SK-N-SH (cell line): Measurements from ENCODE around the gene NHSL1. TPM values are rescaled to one million over a fixed set of nuclear protein-coding genes. Genes with fewer than 3 reads are reported as not detected.

Experiments
- CTCF ChIA-PET: fragments of 300-600, 350-600 bp; formaldehyde crosslinking; extraction: SDS; loops from one replicate; lab custom pipeline; 2021; lab: Yijun Ruan, JAX
- POLR2A ChIA-PET: fragments of 350-600 bp; sonication (Branson Sonifier 250); formaldehyde crosslinking; extraction: SDS; loops from one replicate; lab custom pipeline; 2020; ENCODE audit warnings: antibody characterized with exemption, inconsistent platforms; lab: Yijun Ruan, JAX
- DNase-seq: peaks from one replicate; pipeline ENCODE4 v3.0.0; 2012
- H2AFZ ChIP-seq: fragments of 200-600 bp; sonication (generic); 2 replicates; pipeline ENCODE4 v1.8.1; 2016; ENCODE audit warnings: antibody characterized with exemption, mild to moderate bottlenecking, low read depth
- H3F3A ChIP-seq: fragments of 200-600 bp; sonication (generic); replicated peaks from 2 replicates; pipeline ENCODE3; 2016; ENCODE audit warnings: antibody characterized with exemption, mild to moderate bottlenecking; ENCODE audit not compliant: insufficient read depth
- H3K27ac ChIP-seq, 2 experiments: fragments of 200-500 bp in 1 of 2; fragments of 200-600 bp in 1 of 2; sonication (Bioruptor generic) in 1 of 2; sonication (generic), shearing (Covaris generic) in 1 of 2; 2 replicates each; pipeline versions ENCODE4 v1.5.1 to v1.6.1; 2014 to 2016; ENCODE audit warnings: low read depth in 2 of 2, inconsistent platforms in 1 of 2, low read length in 1 of 2, mild to moderate bottlenecking in 1 of 2, mixed read lengths in 1 of 2
- H3K27me3 ChIP-seq: fragments of 200-600 bp; sonication (generic), shearing (Covaris generic); 2 replicates; pipeline ENCODE4 v1.6.1; 2016; ENCODE audit warnings: mixed run types; ENCODE audit not compliant: insufficient read depth
- H3K36me3 ChIP-seq, 2 experiments: fragments of 200-500 bp in 1 of 2; fragments of 200-600 bp in 1 of 2; sonication (Bioruptor generic) in 1 of 2; sonication (generic) in 1 of 2; replicated peaks in 1 of 2; 2 replicates each; pipeline versions ENCODE3 to v1.5.1; 2014 to 2016; ENCODE audit warnings: low read length in 1 of 2, mild to moderate bottlenecking in 1 of 2; ENCODE audit not compliant: insufficient read depth in 2 of 2, control insufficient read depth in 1 of 2
- H3K4me1 ChIP-seq, 2 experiments: fragments of 200-500 bp in 1 of 2; fragments of 200-600 bp in 1 of 2; sonication (Bioruptor generic) in 1 of 2; sonication (generic), shearing (Covaris generic) in 1 of 2; 2 replicates each; pipeline versions ENCODE4 v1.5.1 to v1.6.1; 2014 to 2016; ENCODE audit warnings: low read depth in 1 of 2, low read length in 1 of 2, mixed run types in 1 of 2; ENCODE audit not compliant: insufficient read depth in 2 of 2, control insufficient read depth in 1 of 2
- H3K4me2 ChIP-seq: fragments of 200-600 bp; sonication (generic), shearing (Covaris generic); 2 replicates; pipeline ENCODE4 v1.6.1; 2017; ENCODE audit warnings: mixed run types
- H3K4me3 ChIP-seq, 2 experiments: fragments of 200-500 bp in 1 of 2; fragments of 200-600 bp in 1 of 2; sonication (Bioruptor generic) in 1 of 2; sonication (generic), shearing (Covaris generic) in 1 of 2; 2 replicates each; pipeline versions ENCODE4 v1.5.1 to v1.8.1; 2014 to 2016; ENCODE audit warnings: low read depth in 2 of 2, inconsistent platforms in 1 of 2, low read length in 1 of 2, mild to moderate bottlenecking in 1 of 2, mixed read lengths in 1 of 2, moderate library complexity in 1 of 2
- H3K79me2 ChIP-seq: fragments of 200-600 bp; sonication (generic); 2 replicates; pipeline ENCODE4 v1.8.1; 2017; ENCODE audit warnings: mild to moderate bottlenecking; ENCODE audit not compliant: insufficient read depth
- H3K9ac ChIP-seq: fragments of 200-600 bp; sonication (generic); 2 replicates; pipeline ENCODE4 v1.6.1; 2017; ENCODE audit warnings: mixed run types
- H3K9me2 ChIP-seq: fragments of 200-600 bp; sonication (generic); 2 replicates; pipeline ENCODE4 v1.6.1; 2017; ENCODE audit warnings: mixed run types
- H3K9me3 ChIP-seq: fragments of 200-600 bp; sonication (generic); 2 replicates; pipeline ENCODE4 v1.6.1; 2017; ENCODE audit warnings: mixed run types, mild to moderate bottlenecking, moderate library complexity
- H4K20me1 ChIP-seq: fragments of 200-600 bp; sonication (generic); 2 replicates; pipeline ENCODE4 v1.6.1; 2017; ENCODE audit warnings: mild to moderate bottlenecking, mixed run types; ENCODE audit not compliant: insufficient read depth
- CHD2 ChIP-seq: fragments of 150-350 bp; IDR thresholded peaks from 2 replicates; pipeline ENCODE4 v1.6.1; 2018; ENCODE audit warnings: low read length; ENCODE audit not compliant: partially characterized antibody
- ELF1 ChIP-seq: IDR thresholded peaks from 2 replicates; pipeline ENCODE4 v1.4.0; 2012
- EP300 ChIP-seq, 2 experiments: IDR thresholded peaks; 2 replicates each; pipeline versions ENCODE4 v1.4.0 to v1.6.1; 2012; ENCODE audit warnings: borderline replicate concordance in 1 of 2, low read depth in 1 of 2, low read length in 1 of 2
- FOSL2 ChIP-seq: IDR thresholded peaks from 2 replicates; pipeline ENCODE4 v1.4.0; 2012; ENCODE audit warnings: low read depth, mild to moderate bottlenecking, moderate library complexity, borderline replicate concordance
- GABPA ChIP-seq: IDR thresholded peaks from 2 replicates; pipeline ENCODE4 v1.4.0; 2012; ENCODE audit warnings: low read depth, mild to moderate bottlenecking
- GATA2 ChIP-seq: sonication (generic); formaldehyde crosslinking; IDR thresholded peaks from 2 replicates; pipeline ENCODE4 v1.5.0; 2020; ENCODE audit warnings: mild to moderate bottlenecking, missing genetic modification reagents
- JUND ChIP-seq: IDR thresholded peaks from 2 replicates; pipeline ENCODE4 v1.4.0; 2012
- MXI1 ChIP-seq: IDR thresholded peaks from 2 replicates; pipeline ENCODE4 v1.6.1; 2012; ENCODE audit warnings: mild to moderate bottlenecking, low read depth, low read length, improper control_type of control experiment
- POLR2AphosphoS5 ChIP-seq: IDR thresholded peaks from 2 replicates; pipeline ENCODE4 v1.6.1; 2012; ENCODE audit warnings: low read depth, low read length
- RAD21 ChIP-seq: IDR thresholded peaks from 2 replicates; pipeline ENCODE4 v1.6.1; 2012; ENCODE audit warnings: mild to moderate bottlenecking, low read length
- RFX5 ChIP-seq: IDR thresholded peaks from 2 replicates; pipeline ENCODE4 v1.6.1; 2012; ENCODE audit warnings: mild to moderate bottlenecking, improper control_type of control experiment, low read length
- TAF1 ChIP-seq: IDR thresholded peaks from 2 replicates; pipeline ENCODE4 v1.6.1; 2012; ENCODE audit warnings: low read depth, mild to moderate bottlenecking, low read length, moderate library complexity, borderline replicate concordance
- TCF12 ChIP-seq: IDR thresholded peaks from 2 replicates; pipeline ENCODE4 v1.4.0; 2012
- TEAD4 ChIP-seq: IDR thresholded peaks from 2 replicates; pipeline ENCODE4 v1.4.0; 2012; ENCODE audit warnings: mild to moderate bottlenecking, borderline replicate concordance; ENCODE audit not compliant: insufficient read depth
- YY1 ChIP-seq: IDR thresholded peaks from 2 replicates; pipeline ENCODE4 v1.4.0; 2012; ENCODE audit warnings: low read depth, mild to moderate bottlenecking
- WGBS: methylation state at CpG from one replicate; pipeline ENCODE4 v1.1.6; 2017; ENCODE audit warnings: low lambda C conversion rate; 5-methylcytosine and 5-hydroxymethylcytosine counted together
- polyA plus RNA-seq, 3 experiments: library from polyadenylated mRNA; depleted of rRNA; stranded (reverse); fragments of >200 nt; gene quantifications; 2 replicates each; pipeline ENCODE4 v1.2.3, GENCODE V29; 2012
- TF ChIP-seq, protein P1 (sequence below): fragments of 150-350 bp; IDR thresholded peaks from 2 replicates; pipeline ENCODE4 v1.6.1; 2016; ENCODE audit warnings: mild to moderate bottlenecking, low read depth, low read length
- TF ChIP-seq, protein P2 (sequence below): IDR thresholded peaks from 2 replicates; pipeline ENCODE4; 2012
- TF ChIP-seq, protein P3 (sequence below): fragments of 200-600 bp; sonication (generic); IDR thresholded peaks from 2 replicates; pipeline ENCODE4 v1.6.1; 2017; ENCODE audit warnings: antibody characterized with exemption, mild to moderate bottlenecking, moderate library complexity
- TF ChIP-seq, protein P4 (sequence below): fragments of 150-350 bp; IDR thresholded peaks from 2 replicates; pipeline ENCODE4 v1.6.1; 2017; ENCODE audit warnings: antibody characterized with exemption, low read length, low read depth, borderline replicate concordance
- TF ChIP-seq, protein P5 (sequence below): IDR thresholded peaks from 2 replicates; pipeline ENCODE4 v1.6.1; 2012; ENCODE audit warnings: mild to moderate bottlenecking, low read depth, low read length, moderate library complexity

The NHSL1 gene
- polyA plus RNA-seq, 1 of the 3 experiments (the other 2 are of a cell fraction): under 0.01 TPM

DNA sequence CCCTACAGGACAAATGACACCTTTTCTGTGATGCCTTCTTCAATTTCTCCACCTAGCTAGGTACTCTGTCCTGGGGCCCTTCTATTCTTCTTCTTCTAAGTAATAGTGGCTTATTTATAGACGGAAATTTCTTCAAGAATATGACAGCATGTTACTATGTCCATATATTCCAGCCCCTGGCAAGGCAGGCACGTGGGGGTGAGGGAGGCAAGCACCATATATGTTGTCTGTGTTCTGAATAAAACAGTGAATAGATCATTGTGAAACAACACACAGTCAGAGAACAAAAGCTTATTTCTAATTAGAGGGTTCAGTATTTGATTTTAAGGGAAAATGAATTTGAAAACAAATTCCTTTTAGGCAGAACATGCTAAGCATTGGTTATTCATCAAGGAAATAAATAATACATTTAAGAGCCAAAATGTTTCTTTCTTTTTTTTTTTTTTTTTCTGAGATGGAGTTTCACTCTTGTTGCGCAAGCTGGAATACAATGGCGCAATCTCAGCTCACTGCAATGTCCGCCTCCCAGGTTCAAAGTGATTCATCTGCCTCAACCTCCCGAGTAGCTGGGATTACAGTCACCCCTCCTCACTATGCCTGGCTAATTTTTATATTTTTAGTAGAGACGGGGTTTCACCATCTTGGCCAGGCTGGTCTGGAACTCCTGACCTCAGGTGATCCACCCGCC is 89.1 kb downstream of the NHSL1 start:
- H3K4me3 ChIP-seq: no peak overlapping the region
- H3K27ac ChIP-seq: no peak overlapping the region
- no peak overlapping the region for H3K4me2 ChIP-seq
- peaks cover 2 to 19% of the 10 kb centered on the region in 2 experiments for H3K36me3 ChIP-seq
- ChIA-PET POLR2A (no interaction called here), CTCF (no interaction called here)
- whole genome bisulfite sequencing: 96% methylated on average over 8 of the region's 8 CpGs
- H3K4me1 ChIP-seq: no peaks in the 10 kb centered on the region
- H3K79me2 ChIP-seq: no peaks in the 10 kb centered on the region
- DNase-seq: no peak
- H4K20me1 ChIP-seq: 0 out of 2 replicates have a peak, but pooled peaks cover 3% of the 10 kb centered on the region
- H3K27me3 ChIP-seq: no peaks in the 10 kb centered on the region
- H3K9me2 ChIP-seq: no peaks in the 10 kb centered on the region
- H3F3A ChIP-seq: peaks cover 8% of the 10 kb centered on the region
- no peak overlapping the region for H2AFZ ChIP-seq
- no peaks in the 10 kb centered on the region for H3K9me3 ChIP-seq
- no peak overlapping the region for H3K9ac ChIP-seq
- TF ChIP-seq, protein P1, sequence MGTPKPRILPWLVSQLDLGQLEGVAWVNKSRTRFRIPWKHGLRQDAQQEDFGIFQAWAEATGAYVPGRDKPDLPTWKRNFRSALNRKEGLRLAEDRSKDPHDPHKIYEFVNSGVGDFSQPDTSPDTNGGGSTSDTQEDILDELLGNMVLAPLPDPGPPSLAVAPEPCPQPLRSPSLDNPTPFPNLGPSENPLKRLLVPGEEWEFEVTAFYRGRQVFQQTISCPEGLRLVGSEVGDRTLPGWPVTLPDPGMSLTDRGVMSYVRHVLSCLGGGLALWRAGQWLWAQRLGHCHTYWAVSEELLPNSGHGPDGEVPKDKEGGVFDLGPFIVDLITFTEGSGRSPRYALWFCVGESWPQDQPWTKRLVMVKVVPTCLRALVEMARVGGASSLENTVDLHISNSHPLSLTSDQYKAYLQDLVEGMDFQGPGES: no peak
- TF ChIP-seq GATA2 (CRISPR knock-in tag) (no peak), TAF1 (no peak), FOSL2 (no peak), JUND (no peak), ELF1 (no peak), GABPA (no peak), RAD21 (no peak), RFX5 (no peak)
- TF ChIP-seq, protein P2, sequence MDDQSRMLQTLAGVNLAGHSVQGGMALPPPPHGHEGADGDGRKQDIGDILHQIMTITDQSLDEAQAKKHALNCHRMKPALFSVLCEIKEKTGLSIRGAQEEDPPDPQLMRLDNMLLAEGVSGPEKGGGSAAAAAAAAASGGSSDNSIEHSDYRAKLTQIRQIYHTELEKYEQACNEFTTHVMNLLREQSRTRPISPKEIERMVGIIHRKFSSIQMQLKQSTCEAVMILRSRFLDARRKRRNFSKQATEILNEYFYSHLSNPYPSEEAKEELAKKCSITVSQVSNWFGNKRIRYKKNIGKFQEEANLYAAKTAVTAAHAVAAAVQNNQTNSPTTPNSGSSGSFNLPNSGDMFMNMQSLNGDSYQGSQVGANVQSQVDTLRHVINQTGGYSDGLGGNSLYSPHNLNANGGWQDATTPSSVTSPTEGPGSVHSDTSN: no peak
- TF ChIP-seq, protein P3, sequence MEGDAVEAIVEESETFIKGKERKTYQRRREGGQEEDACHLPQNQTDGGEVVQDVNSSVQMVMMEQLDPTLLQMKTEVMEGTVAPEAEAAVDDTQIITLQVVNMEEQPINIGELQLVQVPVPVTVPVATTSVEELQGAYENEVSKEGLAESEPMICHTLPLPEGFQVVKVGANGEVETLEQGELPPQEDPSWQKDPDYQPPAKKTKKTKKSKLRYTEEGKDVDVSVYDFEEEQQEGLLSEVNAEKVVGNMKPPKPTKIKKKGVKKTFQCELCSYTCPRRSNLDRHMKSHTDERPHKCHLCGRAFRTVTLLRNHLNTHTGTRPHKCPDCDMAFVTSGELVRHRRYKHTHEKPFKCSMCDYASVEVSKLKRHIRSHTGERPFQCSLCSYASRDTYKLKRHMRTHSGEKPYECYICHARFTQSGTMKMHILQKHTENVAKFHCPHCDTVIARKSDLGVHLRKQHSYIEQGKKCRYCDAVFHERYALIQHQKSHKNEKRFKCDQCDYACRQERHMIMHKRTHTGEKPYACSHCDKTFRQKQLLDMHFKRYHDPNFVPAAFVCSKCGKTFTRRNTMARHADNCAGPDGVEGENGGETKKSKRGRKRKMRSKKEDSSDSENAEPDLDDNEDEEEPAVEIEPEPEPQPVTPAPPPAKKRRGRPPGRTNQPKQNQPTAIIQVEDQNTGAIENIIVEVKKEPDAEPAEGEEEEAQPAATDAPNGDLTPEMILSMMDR: no peak

DNA sequence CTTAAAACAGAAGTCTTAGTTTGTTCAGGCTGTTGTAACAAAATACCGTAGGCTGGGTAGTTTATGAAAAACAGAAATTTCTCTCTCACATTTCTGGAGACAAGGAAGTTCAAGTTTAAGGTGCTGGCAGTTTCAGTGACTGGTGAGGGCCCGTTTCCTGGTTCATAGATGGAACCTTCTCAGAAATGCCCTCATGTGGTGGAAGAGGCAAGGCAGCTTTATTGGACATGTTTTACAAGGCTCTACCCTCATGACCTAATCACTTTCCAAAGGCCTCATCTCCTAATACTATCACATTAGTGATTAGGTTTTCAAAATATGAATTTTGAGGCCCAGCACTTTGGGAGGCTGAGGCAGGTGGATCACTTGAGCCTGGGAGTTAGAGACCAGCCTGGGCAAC is 92.9 kb downstream of the NHSL1 start:
- Histone ChIP-seq H3K9me2 (no peaks in the 10 kb centered on the region), H4K20me1 (0 out of 2 replicates have a peak, but pooled peaks cover 3% of the 10 kb centered on the region), H3K27ac (no peak overlapping the region), H3K4me2 (no peak overlapping the region), H3K79me2 (no peaks in the 10 kb centered on the region), H2AFZ (no peak overlapping the region), H3K4me1 (peaks cover 0 to 8% of the 10 kb centered on the region in 2 experiments; a peak in 1 of 4 replicates), H3K9me3 (no peaks in the 10 kb centered on the region), H3K27me3 (no peaks in the 10 kb centered on the region), H3K9ac (no peak overlapping the region), H3K4me3 (no peak overlapping the region), H3K36me3 (peaks cover 2 to 12% of the 10 kb centered on the region in 2 experiments), H3F3A (peaks cover 8% of the 10 kb centered on the region)
- WGBS: 95% methylated on average over 2 of the region's 2 CpGs
- DNase-seq: no peak
- ChIA-PET POLR2A (no interaction called here), CTCF (no interaction called here)
- TF ChIP-seq MXI1 (no peak), TEAD4 (no peak), CHD2 (no peak), GATA2 (CRISPR knock-in tag) (no peak), EP300 (IDR thresholded peaks at IDR 0.05; ENCODE audit: borderline replicate concordance in 1 of 2, low read depth in 1 of 2, low read length in 1 of 2) (no peak), RFX5 (no peak), TCF12 (no peak), GABPA (no peak), YY1 (no peak), POLR2AphosphoS5 (no peak)
- TF ChIP-seq, protein P4, sequence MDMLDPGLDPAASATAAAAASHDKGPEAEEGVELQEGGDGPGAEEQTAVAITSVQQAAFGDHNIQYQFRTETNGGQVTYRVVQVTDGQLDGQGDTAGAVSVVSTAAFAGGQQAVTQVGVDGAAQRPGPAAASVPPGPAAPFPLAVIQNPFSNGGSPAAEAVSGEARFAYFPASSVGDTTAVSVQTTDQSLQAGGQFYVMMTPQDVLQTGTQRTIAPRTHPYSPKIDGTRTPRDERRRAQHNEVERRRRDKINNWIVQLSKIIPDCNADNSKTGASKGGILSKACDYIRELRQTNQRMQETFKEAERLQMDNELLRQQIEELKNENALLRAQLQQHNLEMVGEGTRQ: no peak
- TF ChIP-seq, protein P5, sequence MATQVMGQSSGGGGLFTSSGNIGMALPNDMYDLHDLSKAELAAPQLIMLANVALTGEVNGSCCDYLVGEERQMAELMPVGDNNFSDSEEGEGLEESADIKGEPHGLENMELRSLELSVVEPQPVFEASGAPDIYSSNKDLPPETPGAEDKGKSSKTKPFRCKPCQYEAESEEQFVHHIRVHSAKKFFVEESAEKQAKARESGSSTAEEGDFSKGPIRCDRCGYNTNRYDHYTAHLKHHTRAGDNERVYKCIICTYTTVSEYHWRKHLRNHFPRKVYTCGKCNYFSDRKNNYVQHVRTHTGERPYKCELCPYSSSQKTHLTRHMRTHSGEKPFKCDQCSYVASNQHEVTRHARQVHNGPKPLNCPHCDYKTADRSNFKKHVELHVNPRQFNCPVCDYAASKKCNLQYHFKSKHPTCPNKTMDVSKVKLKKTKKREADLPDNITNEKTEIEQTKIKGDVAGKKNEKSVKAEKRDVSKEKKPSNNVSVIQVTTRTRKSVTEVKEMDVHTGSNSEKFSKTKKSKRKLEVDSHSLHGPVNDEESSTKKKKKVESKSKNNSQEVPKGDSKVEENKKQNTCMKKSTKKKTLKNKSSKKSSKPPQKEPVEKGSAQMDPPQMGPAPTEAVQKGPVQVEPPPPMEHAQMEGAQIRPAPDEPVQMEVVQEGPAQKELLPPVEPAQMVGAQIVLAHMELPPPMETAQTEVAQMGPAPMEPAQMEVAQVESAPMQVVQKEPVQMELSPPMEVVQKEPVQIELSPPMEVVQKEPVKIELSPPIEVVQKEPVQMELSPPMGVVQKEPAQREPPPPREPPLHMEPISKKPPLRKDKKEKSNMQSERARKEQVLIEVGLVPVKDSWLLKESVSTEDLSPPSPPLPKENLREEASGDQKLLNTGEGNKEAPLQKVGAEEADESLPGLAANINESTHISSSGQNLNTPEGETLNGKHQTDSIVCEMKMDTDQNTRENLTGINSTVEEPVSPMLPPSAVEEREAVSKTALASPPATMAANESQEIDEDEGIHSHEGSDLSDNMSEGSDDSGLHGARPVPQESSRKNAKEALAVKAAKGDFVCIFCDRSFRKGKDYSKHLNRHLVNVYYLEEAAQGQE: no peak
